ENCODE data around the gene DOHH. TPM values are rescaled to one million over a fixed set of nuclear protein-coding genes. Genes with fewer than 3 reads are reported as not detected.

The DOHH gene, protein sequence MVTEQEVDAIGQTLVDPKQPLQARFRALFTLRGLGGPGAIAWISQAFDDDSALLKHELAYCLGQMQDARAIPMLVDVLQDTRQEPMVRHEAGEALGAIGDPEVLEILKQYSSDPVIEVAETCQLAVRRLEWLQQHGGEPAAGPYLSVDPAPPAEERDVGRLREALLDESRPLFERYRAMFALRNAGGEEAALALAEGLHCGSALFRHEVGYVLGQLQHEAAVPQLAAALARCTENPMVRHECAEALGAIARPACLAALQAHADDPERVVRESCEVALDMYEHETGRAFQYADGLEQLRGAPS
- total RNA-seq, result 10 to 100 TPM; 12.3 to 13.5 TPM

DNA sequence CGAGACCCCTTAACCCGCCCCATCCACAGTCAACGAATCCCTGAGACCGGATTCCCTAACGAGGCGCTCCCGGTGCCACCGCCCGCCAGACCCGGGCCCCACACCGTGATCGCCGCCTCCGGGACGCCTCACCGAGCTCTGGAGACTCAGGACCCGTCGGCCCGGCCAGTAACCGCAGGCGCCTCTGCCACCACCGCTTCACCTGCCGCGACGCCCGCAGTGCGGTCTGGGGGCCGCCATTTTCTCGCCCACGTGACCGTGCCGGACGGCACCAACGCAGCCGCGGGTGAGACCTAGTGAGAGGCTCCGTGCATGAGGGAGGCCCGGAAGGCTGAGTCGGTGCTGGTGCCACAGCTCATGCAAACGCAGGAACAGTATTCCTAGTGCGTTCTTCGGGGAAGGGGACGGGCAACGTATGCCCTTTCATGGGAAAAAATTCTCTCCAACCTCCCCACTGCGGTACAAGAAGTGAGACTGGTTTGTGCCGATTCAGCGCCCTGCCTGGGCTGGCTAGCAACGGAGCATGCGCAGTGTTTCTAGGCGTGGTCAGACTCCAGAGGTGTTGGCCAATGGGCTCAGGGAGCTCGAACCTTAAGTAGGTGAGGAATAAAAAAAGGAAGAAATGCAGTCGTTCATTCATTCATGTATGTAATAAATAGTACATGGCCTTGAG is at the start of gene DOHH:
Gene DOHH, minus strand, starts transcription at position 246 of the 673 bp plus-strand sequence. CDS start 3,860 bp downstream, outside the sequence.
- peak within 1 kb of the TSS; percentile 87 to 91 for H3K4me3 Mint-ChIP-seq
- no peaks in the 10 kb centered on the region for H3K9me3 Mint-ChIP-seq
- H3K36me3 Mint-ChIP-seq (ENCODE audit: insufficient read depth in 2 of 2), result peaks cover 1 to 4% of the 10 kb centered on the region in 2 donors
- ATAC-seq (replicated peaks in 1 of 2), result peak; percentile 90
- H3K27me3 Mint-ChIP-seq (ENCODE audit: low read depth), result no peaks in the 10 kb centered on the region
- peaks cover 42% of the 10 kb centered on the region for H3K4me1 Mint-ChIP-seq (ENCODE audit: low read depth)
- DNase-seq, result peak; percentile 95 to 97
- peak within 1 kb of the TSS; percentile 98 for H3K27ac Mint-ChIP-seq

- no peaks in the 10 kb centered on the region for H3K27me3 Mint-ChIP-seq (ENCODE audit: low read depth)
- H3K36me3 Mint-ChIP-seq (ENCODE audit: insufficient read depth in 2 of 2), result peaks cover 0 to 8% of the 10 kb centered on the region in 2 donors
- H3K4me1 Mint-ChIP-seq (ENCODE audit: low read depth), result peaks cover 34% of the 10 kb centered on the region
- H3K9me3 Mint-ChIP-seq, result no peaks in the 10 kb centered on the region
- no peak for DNase-seq
- ATAC-seq (replicated peaks in 1 of 2), result no peak
- H3K4me3 Mint-ChIP-seq, result no peak overlapping the region
- H3K27ac Mint-ChIP-seq, result no peak overlapping the region
Measured at GRCh38 chr19:3549816-3550215, 49.3 kb upstream of the DOHH start.

DNA sequence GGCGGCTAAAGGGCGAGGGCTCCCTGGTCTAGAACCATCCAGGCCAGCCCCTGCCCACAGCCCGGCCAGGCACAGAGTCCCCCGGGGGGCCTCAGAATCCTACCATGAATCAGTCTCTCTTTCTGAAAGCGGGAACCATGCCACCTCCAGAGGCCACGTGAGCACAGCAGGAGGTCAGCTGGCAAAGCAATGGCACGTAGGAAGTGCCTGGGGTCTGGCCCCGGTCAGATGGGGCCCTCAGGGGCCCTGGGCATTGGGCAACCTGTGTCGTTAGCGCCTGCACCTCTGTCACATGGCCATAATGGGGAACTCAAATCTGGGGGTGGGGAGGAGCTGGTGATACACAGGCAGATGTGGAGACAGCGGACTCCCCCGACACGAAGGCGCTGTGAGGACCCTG is 48.1 kb upstream of the DOHH start:
- ATAC-seq (replicated peaks in 1 of 2) (no peak), DNase-seq (no peak)
- Mint-ChIP-seq H3K4me1 (ENCODE audit: low read depth) (peaks cover 25% of the 10 kb centered on the region), H3K9me3 (no peaks in the 10 kb centered on the region), H3K36me3 (ENCODE audit: insufficient read depth in 2 of 2) (peaks cover 0 to 8% of the 10 kb centered on the region in 2 donors), H3K27ac (no peak overlapping the region), H3K27me3 (ENCODE audit: low read depth) (no peaks in the 10 kb centered on the region), H3K4me3 (no peak overlapping the region)

DNA sequence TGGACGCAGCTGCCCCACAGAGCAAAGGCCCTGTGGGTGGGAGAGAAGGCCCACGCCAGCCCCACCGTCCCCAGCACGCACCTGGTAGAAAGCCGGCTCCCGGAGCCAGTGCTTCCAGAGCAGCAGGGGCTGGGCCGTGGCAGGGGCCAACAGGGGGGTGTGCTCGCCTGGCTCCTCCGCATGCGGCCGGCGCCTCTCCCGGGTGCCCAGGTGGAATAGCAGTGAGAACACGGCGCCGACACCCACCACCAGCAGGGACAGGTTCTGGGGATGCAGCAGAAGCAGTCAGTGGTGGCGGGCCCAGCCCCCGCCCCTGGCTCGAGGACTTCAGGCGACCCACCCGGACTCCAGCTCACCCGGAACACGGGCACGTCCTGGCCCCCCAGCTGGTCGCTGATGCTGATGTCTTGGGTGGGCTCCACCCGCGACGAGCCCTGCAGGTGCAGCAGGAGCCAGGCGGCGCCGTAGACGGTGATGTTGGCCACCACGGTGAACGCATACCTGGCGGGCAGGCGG is 47.4 kb upstream of the DOHH start:
- no peaks in the 10 kb centered on the region for H3K9me3 Mint-ChIP-seq
- H3K27me3 Mint-ChIP-seq (ENCODE audit: low read depth), result no peaks in the 10 kb centered on the region
- no peak overlapping the region for H3K27ac Mint-ChIP-seq
- H3K4me3 Mint-ChIP-seq, result no peak overlapping the region
- ATAC-seq (replicated peaks in 1 of 2), result no peak
- DNase-seq, result no peak
- H3K36me3 Mint-ChIP-seq (ENCODE audit: insufficient read depth in 2 of 2), result peaks cover 0 to 8% of the 10 kb centered on the region in 2 donors
- H3K4me1 Mint-ChIP-seq (ENCODE audit: low read depth), result peaks cover 17% of the 10 kb centered on the region

DNA sequence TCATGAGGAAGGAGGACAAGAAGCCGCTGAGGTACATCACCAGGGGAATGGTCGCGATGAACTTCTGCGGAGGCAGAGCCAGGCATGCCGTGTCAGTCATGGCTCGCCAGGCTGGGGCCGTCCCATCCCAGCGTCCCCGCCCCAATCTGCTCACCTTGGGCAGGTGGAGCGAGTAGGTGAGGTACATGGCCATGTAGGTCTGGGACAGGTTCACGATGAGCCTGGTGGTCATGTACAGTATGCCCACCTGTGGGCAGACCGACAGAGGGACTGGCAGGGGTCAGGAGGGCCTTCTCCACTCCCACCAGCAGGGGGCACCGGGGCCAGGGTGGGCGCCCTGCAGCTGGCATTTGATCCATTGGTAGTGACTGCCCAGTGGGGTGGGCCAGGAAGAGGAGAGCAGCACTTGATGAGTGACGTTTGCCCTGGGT is 46.8 kb upstream of the DOHH start:
- H3K27me3 Mint-ChIP-seq (ENCODE audit: low read depth), result no peaks in the 10 kb centered on the region
- DNase-seq (peak; percentile 40 to 44), ATAC-seq (replicated peaks in 1 of 2) (peak in 1 of 2 donors; percentile 19)

GRCh38 chr19:3546119-3546518 is 45.6 kb upstream of the DOHH start:
- H3K4me1 Mint-ChIP-seq (ENCODE audit: low read depth), result peaks cover 12% of the 10 kb centered on the region
- DNase-seq (no peak), ATAC-seq (replicated peaks in 1 of 2) (no peak)
- no peak overlapping the region for H3K27ac Mint-ChIP-seq
- H3K4me3 Mint-ChIP-seq, result no peak overlapping the region
- no peaks in the 10 kb centered on the region for H3K9me3 Mint-ChIP-seq
- peaks cover 0 to 8% of the 10 kb centered on the region in 2 donors for H3K36me3 Mint-ChIP-seq (ENCODE audit: insufficient read depth in 2 of 2)
- no peaks in the 10 kb centered on the region for H3K27me3 Mint-ChIP-seq (ENCODE audit: low read depth)

More for the DNA sequence above, 46.8 kb upstream of the DOHH start:
- H3K4me1 Mint-ChIP-seq (ENCODE audit: low read depth), result peaks cover 12% of the 10 kb centered on the region
- H3K9me3 Mint-ChIP-seq, result no peaks in the 10 kb centered on the region
- peaks cover 0 to 8% of the 10 kb centered on the region in 2 donors for H3K36me3 Mint-ChIP-seq (ENCODE audit: insufficient read depth in 2 of 2)
- H3K4me3 Mint-ChIP-seq, result no peak overlapping the region
- H3K27ac Mint-ChIP-seq, result no peak overlapping the region

- ATAC-seq (replicated peaks in 1 of 2), result peak; percentile 1 to 4
- Mint-ChIP-seq H3K36me3 (ENCODE audit: insufficient read depth in 2 of 2) (peaks cover 0 to 8% of the 10 kb centered on the region in 2 donors), H3K4me1 (ENCODE audit: low read depth) (peaks cover 12% of the 10 kb centered on the region), H3K27me3 (ENCODE audit: low read depth) (no peaks in the 10 kb centered on the region), H3K9me3 (no peaks in the 10 kb centered on the region), H3K27ac (peak overlapping the region; percentile 32), H3K4me3 (no peak overlapping the region)
- DNase-seq, result no peak
Measured at GRCh38 chr19:3545669-3546034, 45.2 kb upstream of the DOHH start.

GRCh38 chr19:3544742-3545668 is 44.5 kb upstream of the DOHH start:
- peak; percentile 80 to 88 for DNase-seq
- no peak overlapping the region for H3K4me3 Mint-ChIP-seq

DNA sequence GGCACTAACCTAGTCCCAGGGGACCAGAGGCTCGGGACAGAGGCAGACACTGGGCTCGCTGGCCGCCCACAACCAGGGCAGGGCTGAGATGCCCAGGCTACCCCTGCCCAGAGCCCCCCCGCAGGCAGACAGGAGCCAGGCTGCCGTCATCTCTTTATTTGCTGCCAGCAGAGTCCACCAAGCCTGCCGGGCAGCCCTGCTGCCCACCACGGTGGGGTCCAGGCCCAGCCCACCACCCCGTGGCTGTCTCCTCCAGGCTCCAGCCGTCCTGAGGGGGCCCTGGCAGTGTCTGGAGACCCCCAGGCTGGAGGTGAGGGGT is 43.5 kb upstream of the DOHH start:
- Mint-ChIP-seq H3K9me3 (no peaks in the 10 kb centered on the region), H3K4me3 (no peak overlapping the region), H3K27ac (no peak overlapping the region), H3K27me3 (ENCODE audit: low read depth) (no peaks in the 10 kb centered on the region), H3K36me3 (ENCODE audit: insufficient read depth in 2 of 2) (peaks cover 0 to 13% of the 10 kb centered on the region in 2 donors), H3K4me1 (ENCODE audit: low read depth) (peaks cover 12% of the 10 kb centered on the region)
- no peak for DNase-seq
- ATAC-seq (replicated peaks in 1 of 2), result no peak

More at GRCh38 chr19:3544742-3545668, 44.5 kb upstream of the DOHH start:
- peak; percentile 68 to 77 for ATAC-seq (replicated peaks in 1 of 2)
- H3K36me3 Mint-ChIP-seq (ENCODE audit: insufficient read depth in 2 of 2), result peaks cover 0 to 8% of the 10 kb centered on the region in 2 donors
- no peaks in the 10 kb centered on the region for H3K9me3 Mint-ChIP-seq
- peaks cover 12% of the 10 kb centered on the region for H3K4me1 Mint-ChIP-seq (ENCODE audit: low read depth)
- no peak overlapping the region for H3K27ac Mint-ChIP-seq
- H3K27me3 Mint-ChIP-seq (ENCODE audit: low read depth), result no peaks in the 10 kb centered on the region

- no peaks in the 10 kb centered on the region for H3K9me3 Mint-ChIP-seq
- no peak overlapping the region for H3K27ac Mint-ChIP-seq
- peaks cover 0 to 13% of the 10 kb centered on the region in 2 donors for H3K36me3 Mint-ChIP-seq (ENCODE audit: insufficient read depth in 2 of 2)
- DNase-seq (no peak), ATAC-seq (replicated peaks in 1 of 2) (no peak)
- no peak overlapping the region for H3K4me3 Mint-ChIP-seq
- peaks cover 12% of the 10 kb centered on the region for H3K4me1 Mint-ChIP-seq (ENCODE audit: low read depth)
- H3K27me3 Mint-ChIP-seq (ENCODE audit: low read depth), result no peaks in the 10 kb centered on the region
Measured at GRCh38 chr19:3543150-3544057, 42.9 kb upstream of the DOHH start.

DNA sequence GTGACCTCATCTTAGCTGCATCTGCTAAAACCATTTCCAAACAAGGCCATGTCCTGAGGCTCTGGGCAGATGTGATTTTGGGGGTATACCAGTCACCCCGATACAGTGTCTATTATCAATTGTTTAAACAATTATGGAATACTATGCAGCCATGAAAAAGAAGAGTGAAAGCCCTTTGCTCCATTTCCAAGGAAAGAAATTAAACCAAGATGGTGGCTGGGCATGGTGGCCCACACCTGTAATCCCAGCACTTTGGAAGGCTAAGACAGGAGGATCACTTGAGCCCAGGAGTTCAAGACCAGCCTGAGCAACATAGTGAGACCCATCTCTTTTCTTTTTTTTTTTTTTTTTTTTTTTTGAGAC is 39.3 kb upstream of the DOHH start:
- H3K27me3 Mint-ChIP-seq (ENCODE audit: low read depth), result no peaks in the 10 kb centered on the region
- ATAC-seq (replicated peaks in 1 of 2) (no peak), DNase-seq (no peak)
- H3K36me3 Mint-ChIP-seq (ENCODE audit: insufficient read depth in 2 of 2), result peaks cover 0 to 5% of the 10 kb centered on the region in 2 donors
- no peaks in the 10 kb centered on the region for H3K9me3 Mint-ChIP-seq
- H3K4me3 Mint-ChIP-seq, result no peak overlapping the region
- no peaks in the 10 kb centered on the region for H3K4me1 Mint-ChIP-seq (ENCODE audit: low read depth)
- no peak overlapping the region for H3K27ac Mint-ChIP-seq

Data from activated T-cell treated with anti-CD3 and anti-CD28 coated beads, Interleukin-2, amount 50 U/mL, for 72 hours (primary cell).